ENCODE measurements around the gene GLIS1.

Gene GLIS1

DNA sequence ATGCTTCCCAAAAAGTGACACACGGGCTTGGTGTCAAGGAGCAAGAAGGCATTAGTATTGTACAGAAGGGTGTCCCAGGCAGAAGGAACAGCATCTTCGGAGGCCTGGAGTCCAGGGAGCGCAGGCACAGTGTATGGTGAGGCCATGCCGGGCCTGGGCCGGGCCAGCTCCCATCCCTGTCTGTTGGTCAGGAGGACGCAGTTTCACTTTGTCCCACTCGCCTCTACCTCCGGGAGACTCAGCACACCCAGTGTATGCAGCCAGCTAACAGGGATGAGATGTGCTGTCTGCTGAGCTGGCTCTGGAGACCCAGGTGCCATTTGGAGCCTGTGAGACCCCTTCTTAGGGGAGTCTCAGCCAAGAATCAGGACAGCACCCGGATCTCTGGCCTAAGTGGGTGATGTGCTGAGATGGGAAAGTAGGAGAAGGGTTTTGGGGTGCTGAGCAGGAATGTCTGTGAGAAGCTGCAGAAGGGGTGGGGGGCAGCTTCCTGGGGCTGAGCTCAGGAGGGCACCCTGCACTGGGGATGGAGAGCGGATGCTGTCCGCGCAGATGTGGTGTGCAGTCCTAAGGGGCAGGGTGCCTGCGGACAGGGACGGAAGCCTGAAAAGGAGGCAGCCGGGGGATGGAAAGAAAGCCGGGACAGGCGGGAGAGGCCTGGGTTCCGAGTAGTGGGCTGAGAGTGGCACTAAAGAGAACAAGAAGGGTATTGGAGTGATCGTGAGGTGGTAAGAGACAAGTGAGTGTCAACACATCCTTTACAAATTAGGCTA, 254.1 kb downstream of the GLIS1 start:
- TF ChIP-seq ZFX (IDR thresholded peaks at IDR 0.05), result no peak
- TF ChIP-seq, protein P1, sequence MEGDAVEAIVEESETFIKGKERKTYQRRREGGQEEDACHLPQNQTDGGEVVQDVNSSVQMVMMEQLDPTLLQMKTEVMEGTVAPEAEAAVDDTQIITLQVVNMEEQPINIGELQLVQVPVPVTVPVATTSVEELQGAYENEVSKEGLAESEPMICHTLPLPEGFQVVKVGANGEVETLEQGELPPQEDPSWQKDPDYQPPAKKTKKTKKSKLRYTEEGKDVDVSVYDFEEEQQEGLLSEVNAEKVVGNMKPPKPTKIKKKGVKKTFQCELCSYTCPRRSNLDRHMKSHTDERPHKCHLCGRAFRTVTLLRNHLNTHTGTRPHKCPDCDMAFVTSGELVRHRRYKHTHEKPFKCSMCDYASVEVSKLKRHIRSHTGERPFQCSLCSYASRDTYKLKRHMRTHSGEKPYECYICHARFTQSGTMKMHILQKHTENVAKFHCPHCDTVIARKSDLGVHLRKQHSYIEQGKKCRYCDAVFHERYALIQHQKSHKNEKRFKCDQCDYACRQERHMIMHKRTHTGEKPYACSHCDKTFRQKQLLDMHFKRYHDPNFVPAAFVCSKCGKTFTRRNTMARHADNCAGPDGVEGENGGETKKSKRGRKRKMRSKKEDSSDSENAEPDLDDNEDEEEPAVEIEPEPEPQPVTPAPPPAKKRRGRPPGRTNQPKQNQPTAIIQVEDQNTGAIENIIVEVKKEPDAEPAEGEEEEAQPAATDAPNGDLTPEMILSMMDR (conservative IDR thresholded peaks at IDR 0.05), result no peak
- no peak overlapping the region for H3K27ac ChIP-seq

DNA sequence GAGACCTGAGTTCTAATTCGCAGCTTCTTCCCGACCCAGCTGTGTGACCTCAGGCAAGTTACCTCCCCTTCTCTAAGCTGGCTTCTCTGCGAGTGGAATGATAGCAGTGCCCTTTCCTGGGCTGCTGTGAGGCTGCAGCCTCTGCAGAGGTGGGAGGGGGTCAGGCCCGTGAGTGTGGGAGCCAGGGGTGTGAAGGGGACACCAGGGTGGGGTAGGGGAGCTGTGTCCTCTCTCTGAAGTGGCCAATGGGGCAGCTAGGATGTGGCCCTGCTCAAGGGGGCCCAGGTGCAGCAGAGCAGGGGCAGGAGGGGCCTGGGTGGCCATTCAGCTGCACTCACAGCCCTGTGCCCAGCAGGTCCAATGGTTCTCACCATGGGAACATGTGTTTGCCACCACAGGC, 255.3 kb downstream of the GLIS1 start:
- no peak overlapping the region for H3K27ac ChIP-seq
- TF ChIP-seq, protein P1 (conservative IDR thresholded peaks at IDR 0.05), result no peak
- TF ChIP-seq ZFX (IDR thresholded peaks at IDR 0.05), result no peak

DNA sequence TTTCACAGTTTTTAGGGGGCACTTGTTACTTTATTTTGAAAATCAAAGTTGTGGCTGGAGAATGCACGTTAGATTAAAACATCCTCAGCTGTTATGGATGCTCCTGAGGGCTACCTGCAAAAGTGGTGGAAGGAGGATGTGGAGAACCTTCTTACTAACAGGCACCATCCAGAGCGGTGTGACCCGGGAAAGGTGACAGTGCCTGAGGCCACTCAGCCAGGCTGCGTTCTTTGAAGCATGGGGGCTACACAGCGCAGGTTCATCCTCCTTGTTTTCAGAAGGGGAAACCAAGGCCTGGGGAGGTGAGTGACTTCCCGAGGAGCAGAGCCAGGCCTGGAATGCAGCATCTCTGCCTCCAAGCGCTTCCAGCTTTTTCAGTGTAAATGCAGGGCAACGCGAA, 255.8 kb downstream of the GLIS1 start:
- no peak overlapping the region for H3K27ac ChIP-seq
- TF ChIP-seq, protein P1 (conservative IDR thresholded peaks at IDR 0.05), result no peak
- TF ChIP-seq ZFX (IDR thresholded peaks at IDR 0.05), result no peak

DNA sequence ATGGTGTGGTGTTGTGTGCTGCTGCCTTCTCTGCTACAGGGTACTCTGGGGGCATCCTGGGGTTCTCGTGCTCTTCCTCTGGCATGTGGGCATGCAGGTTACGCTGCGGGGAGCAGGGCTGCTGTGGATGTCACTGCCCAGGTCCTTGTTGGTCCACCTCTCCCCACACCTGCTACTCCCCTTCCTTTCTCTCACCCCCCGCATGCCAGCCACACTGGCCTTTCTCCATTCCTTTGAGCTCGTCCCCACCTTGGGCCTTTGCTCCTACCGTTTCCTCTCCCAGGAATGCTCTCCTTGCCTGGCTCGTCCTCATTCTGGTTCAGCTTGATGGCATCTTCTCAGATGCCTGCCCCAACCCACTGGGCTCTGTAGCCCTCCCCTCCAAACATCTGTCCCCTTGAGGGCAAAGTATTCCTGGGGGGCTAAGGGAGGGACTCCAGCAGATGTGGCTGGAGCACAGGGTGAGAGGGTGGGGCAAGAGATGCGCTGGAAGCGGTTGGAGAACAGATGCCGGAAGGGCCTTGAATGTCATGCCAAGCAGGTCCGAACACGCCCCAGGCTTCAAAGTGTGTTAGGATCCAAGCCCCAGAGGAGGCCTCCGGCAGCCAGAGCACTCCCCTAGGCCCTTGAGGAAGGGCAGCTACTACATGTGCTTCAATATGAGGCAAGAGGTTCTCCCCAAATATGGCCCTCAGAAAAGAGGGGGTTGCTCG, 256.4 kb downstream of the GLIS1 start:
- TF ChIP-seq ZFX (IDR thresholded peaks at IDR 0.05), result no peak
- TF ChIP-seq, protein P1 (conservative IDR thresholded peaks at IDR 0.05), result no peak
- no peak overlapping the region for H3K27ac ChIP-seq

DNA sequence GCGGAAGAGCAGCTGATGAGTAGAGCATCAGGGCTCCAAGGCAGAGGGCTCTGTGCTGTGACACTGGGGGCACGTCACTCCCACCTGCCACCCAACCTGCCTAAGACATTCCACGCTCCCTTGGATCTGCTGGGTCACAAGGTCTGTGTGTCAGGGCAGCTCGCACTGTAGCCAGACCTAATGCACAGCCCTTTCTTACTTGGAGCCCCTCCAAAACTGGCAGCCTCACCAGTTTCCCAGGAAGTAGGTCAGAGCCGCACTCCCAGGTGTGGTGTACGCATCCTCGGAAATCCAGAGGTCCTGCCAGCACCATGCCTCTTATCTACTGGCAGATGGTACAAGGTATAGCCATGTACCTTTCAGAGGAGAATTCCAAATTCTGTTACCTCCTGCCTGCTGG, 257.5 kb downstream of the GLIS1 start:
- H3K27ac ChIP-seq, result no peak overlapping the region
- TF ChIP-seq ZFX (IDR thresholded peaks at IDR 0.05), result no peak
- TF ChIP-seq, protein P1 (conservative IDR thresholded peaks at IDR 0.05), result no peak

DNA sequence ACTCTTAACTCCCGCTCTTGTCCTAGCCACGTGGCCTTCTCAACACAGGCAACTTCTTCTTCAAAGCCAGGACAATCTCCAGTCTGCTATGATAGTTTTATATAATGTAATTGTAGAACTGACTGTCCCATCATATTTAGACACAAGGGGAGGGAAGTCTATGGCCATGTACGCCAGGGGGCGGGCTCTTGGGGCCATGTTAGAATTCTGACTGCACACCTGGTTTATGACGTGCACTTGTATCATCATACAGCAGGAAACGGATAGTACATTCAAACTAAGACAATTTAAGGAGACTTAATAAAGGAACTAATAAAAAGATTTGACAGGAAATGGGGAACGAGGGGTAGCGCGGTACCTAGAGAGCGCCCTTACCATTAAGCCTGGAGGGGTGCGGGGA, 258.3 kb downstream of the GLIS1 start:
- TF ChIP-seq ZFX (IDR thresholded peaks at IDR 0.05), result no peak
- TF ChIP-seq, protein P1 (conservative IDR thresholded peaks at IDR 0.05), result no peak; the same call in 1 of the 2 replicates
- H3K27ac ChIP-seq, result no peak overlapping the region

DNA sequence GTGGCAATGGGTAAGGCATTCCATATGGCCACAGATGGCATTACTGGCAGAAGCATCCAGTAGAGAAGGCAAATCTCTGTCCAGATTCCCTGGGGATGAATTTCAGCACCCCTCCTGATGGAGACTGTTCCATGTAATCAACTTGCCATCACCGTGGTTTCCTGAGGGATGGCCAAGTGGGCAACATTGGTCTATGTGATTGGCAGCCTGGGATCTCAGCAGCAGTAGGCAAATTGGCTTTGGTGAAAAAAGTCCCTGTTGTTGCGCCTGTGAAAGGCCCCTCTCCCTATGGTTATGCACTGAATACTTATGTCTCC, 260.5 kb downstream of the GLIS1 start:
- no peak overlapping the region for H3K27ac ChIP-seq

More for the DNA sequence above, 260.5 kb downstream of the GLIS1 start:
- no peak for TF ChIP-seq ZFX (IDR thresholded peaks at IDR 0.05)
- TF ChIP-seq, protein P1 (conservative IDR thresholded peaks at IDR 0.05), result no peak
